Prostate gland (tissue), 2 donors: Measurements from ENCODE around the gene PLEKHM1. TPM values are rescaled to one million over a fixed set of nuclear protein-coding genes. Genes with fewer than 3 reads are reported as not detected.

Source experiments
- DNase-seq: peaks from one replicate; pipeline ENCODE4 v3.0.0-alpha.2; 2019; ENCODE audit warnings: low spot score
- H3K27ac ChIP-seq, 2 donors: fragments of 200-600 bp; sonication (generic); 2 replicates each; pipeline ENCODE4 v1.5.1; 2017 to 2019
- H3K27me3 ChIP-seq: fragments of 200-600 bp; sonication (generic); replicated peaks from 2 replicates; pipeline ENCODE4 v1.5.1; 2019; ENCODE audit not compliant: insufficient read depth
- H3K36me3 ChIP-seq, 2 donors: fragments of 200-600 bp; sonication (generic); 1 replicate in 1 of 2; 2 replicates in 1 of 2; pipeline versions ENCODE4 v1.5.1 to v1.8.1; 2017 to 2019
- H3K4me1 ChIP-seq: fragments of 200-600 bp; sonication (generic); replicated peaks from 2 replicates; pipeline ENCODE4 v1.5.1; 2019
- H3K4me3 ChIP-seq, 2 donors: fragments of 200-600 bp; sonication (generic); 2 replicates each; pipeline ENCODE4 v1.5.1; 2017 to 2019
- H3K9me3 ChIP-seq: fragments of 200-600 bp; sonication (generic); 2 replicates; pipeline ENCODE4 v1.5.1; 2017
- CTCF ChIP-seq, 4 experiments: fragments of 200-600 bp in 2 of 4; fragments of 450-650 bp in 2 of 4; sonication (generic) in 2 of 4; IDR thresholded peaks; 1 replicate in 3 of 4; 2 replicates in 1 of 4; pipeline ENCODE4 v1.5.1; 2016 to 2019; ENCODE audit warnings: antibody characterized with exemption in 4 of 4, mild to moderate bottlenecking in 2 of 4, moderate library complexity in 2 of 4
- POLR2A ChIP-seq: fragments of 450-650 bp; IDR thresholded peaks from one replicate; pipeline ENCODE4 v1.6.1; 2016; ENCODE audit warnings: antibody characterized with exemption, mild to moderate bottlenecking
- POLR2AphosphoS5 ChIP-seq: sonication (generic); formaldehyde crosslinking; IDR thresholded peaks from one replicate; pipeline ENCODE4 v1.6.1; 2017; ENCODE audit warnings: antibody characterized with exemption
- WGBS: methylation state at CpG from one replicate; pipeline ENCODE4 v1.1.5; 2018; 5-methylcytosine and 5-hydroxymethylcytosine counted together
- intact Hi-C: fragments of 100-400 bp; cut with DNase I; formaldehyde crosslinking; loops from one replicate; pipeline ENCODE4 v1.14.2; 2022
- small RNA-seq, 2 donors: library from RNA; depleted of rRNA; stranded (forward); fragments of <200 nt; gene quantifications; one replicate each; pipeline ENCODE3, GENCODE V24; 2016
- total RNA-seq, 2 donors: library from RNA; depleted of rRNA; stranded (reverse); fragments of >200 nt; gene quantifications; one replicate each; pipeline ENCODE4 v1.1.0, GENCODE V29; 2016

Gene PLEKHM1
- total RNA-seq, 2 donors from 2014 or later: 33.2 to 39.8 TPM

DNA sequence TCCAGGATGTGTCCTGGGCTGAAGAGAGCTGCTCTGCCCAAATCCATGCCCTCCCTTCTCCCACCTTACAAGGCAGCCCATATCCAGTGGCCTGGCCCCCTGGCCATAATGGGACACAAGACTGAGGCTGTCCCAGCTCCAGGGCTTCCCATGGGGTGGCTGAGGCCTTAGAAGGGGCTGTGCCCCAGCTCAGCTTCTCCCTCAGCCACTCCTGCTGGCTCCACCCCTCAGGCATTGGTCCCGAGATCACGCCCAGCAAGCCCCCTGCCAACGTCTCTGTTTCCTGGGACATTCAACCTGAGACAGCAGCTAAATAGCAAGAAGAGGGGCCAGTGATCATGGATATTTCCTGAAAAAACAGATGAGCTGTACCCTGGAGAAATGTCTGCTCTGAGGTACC is 101.2 kb downstream of the PLEKHM1 start:
- Histone ChIP-seq H3K27me3 (no peaks in the 10 kb centered on the region), H3K9me3 (no peaks in the 10 kb centered on the region), H3K4me1 (no peaks in the 10 kb centered on the region), H3K36me3 (no peaks in the 10 kb centered on the region), H3K4me3 (no peak overlapping the region), H3K27ac (no peak overlapping the region)
- DNase-seq: no peak
- intact Hi-C loops: no loop called here
- WGBS: 57% methylated on average over 3 of the region's 3 CpGs
- no peak for TF ChIP-seq CTCF (IDR thresholded peaks at IDR 0.05)
- no peak for TF ChIP-seq POLR2AphosphoS5
- TF ChIP-seq POLR2A: no peak

DNA sequence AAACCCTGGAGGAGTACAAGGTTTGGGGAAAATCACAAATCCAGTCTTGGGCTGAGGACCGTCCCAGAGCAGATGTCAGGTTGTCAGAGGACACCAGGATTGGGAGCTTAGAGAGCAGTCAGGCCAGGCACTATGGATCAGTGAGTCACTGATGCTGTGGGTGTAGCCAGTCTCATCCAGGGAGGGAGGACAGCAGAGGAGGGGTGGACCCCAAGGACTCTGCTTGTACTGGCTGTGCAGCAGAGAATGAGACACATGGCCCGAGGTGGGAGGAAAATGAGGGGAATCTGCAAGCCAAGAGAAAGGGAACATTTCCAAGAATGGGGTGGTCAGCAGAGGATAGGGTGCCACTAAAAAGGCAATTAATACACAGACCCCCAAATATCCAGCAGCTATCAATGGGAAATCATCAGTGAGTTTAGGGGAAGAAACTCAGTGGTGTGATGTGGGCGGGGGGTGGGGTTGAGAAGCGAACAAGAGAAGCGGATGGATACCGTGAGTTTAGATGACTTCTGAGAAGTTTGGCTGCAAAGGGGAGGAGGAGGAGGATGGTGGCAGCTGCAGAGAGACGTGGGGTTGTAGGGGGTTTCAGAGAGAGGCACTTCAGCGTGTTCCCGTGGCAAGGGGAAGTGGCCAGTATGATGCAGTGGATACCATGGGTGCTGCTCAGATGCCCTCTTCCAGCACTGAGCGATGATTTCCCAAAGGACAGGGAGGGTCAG is 101.8 kb downstream of the PLEKHM1 start:
- no peak for TF ChIP-seq POLR2AphosphoS5
- TF ChIP-seq CTCF (IDR thresholded peaks at IDR 0.05): no peak
- TF ChIP-seq POLR2A: no peak
- intact Hi-C loops: no loop called here

GRCh38 chr17:45387739-45388138 is 102.8 kb downstream of the PLEKHM1 start:
- Histone ChIP-seq H3K4me1 (no peaks in the 10 kb centered on the region), H3K27me3 (no peaks in the 10 kb centered on the region), H3K36me3 (no peaks in the 10 kb centered on the region), H3K9me3 (no peaks in the 10 kb centered on the region), H3K27ac (no peak overlapping the region), H3K4me3 (no peak overlapping the region)
- TF ChIP-seq POLR2AphosphoS5: no peak
- no peak for TF ChIP-seq CTCF (IDR thresholded peaks at IDR 0.05)
- DNase-seq: no peak
- WGBS: 89% methylated on average over 3 of the region's 3 CpGs
- intact Hi-C loops: no loop called here

More for the DNA sequence above, 101.8 kb downstream of the PLEKHM1 start:
- no peaks in the 10 kb centered on the region for H3K4me1 ChIP-seq
- H3K36me3 ChIP-seq: no peaks in the 10 kb centered on the region
- H3K4me3 ChIP-seq: no peak overlapping the region
- H3K27ac ChIP-seq: no peak overlapping the region
- DNase-seq: no peak
- no peaks in the 10 kb centered on the region for H3K27me3 ChIP-seq
- 68% methylated on average over 10 of the region's 10 CpGs for WGBS
- H3K9me3 ChIP-seq: no peaks in the 10 kb centered on the region

DNA sequence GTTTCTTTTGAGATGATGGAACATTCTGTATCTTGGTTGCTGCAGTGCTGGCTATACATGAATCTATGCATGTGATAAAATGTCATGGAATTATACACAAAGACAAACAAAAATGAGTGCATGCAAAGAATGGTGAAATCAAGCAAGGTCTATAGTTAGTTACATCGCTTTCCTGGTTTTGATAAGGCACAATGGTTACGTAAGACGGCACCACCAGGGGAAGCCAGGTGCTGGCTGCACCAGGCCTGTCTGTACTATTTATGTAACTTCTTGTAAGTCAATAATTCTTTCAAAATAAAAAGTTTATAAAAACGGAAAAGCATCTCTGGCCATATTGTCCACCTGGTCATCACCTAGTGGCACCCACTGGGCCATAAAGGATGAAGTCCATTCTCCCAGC is 104.3 kb downstream of the PLEKHM1 start:
- TF ChIP-seq POLR2A: no peak
- no peak for TF ChIP-seq CTCF (IDR thresholded peaks at IDR 0.05)
- TF ChIP-seq POLR2AphosphoS5: no peak
- Histone ChIP-seq H3K4me1 (no peaks in the 10 kb centered on the region), H3K27me3 (no peaks in the 10 kb centered on the region), H3K27ac (no peak overlapping the region), H3K9me3 (no peaks in the 10 kb centered on the region), H3K36me3 (no peaks in the 10 kb centered on the region), H3K4me3 (no peak overlapping the region)
- intact Hi-C loops: no loop called here
- 84% methylated on average over 4 of the region's 4 CpGs for WGBS
- DNase-seq: no peak

Small RNAs within 50 kb of the gene (small RNA-seq; reads per million reads assigned to genes)
- 0 reads per million in 2 donors for gene RF00017

Other genes starting within 250 kb of the PLEKHM1 start
- gene SPATA32, start 228.6 kb downstream of the PLEKHM1 start, total RNA-seq: 1 to 10 TPM in 1 of 2 donors, not detected in 1; 3.2 TPM
- 10 to 100 TPM; 12.5 to 16.1 TPM for gene MAP3K14, start 173.7 kb downstream of the PLEKHM1 start, total RNA-seq
- gene ARHGAP27, start 57.9 kb downstream of the PLEKHM1 start, total RNA-seq: 10 to 100 TPM; 37.9 to 39.9 TPM